IgD-negative memory B cell (primary cell): ENCODE measurements around the gene SOX5. TPM values are rescaled to one million over a fixed set of nuclear protein-coding genes. Genes with fewer than 3 reads are reported as not detected.

Source experiments
- H3K27ac Mint-ChIP-seq, 3 donors: one replicate each; pipeline ENCODE4 v1.8.0; 2020 to 2022; ENCODE audit warnings: mild to moderate bottlenecking in 3 of 3, mixed read lengths in 3 of 3, moderate library complexity in 1 of 3
- H3K27me3 Mint-ChIP-seq: one replicate; pipeline ENCODE4 v1.8.0; 2021; ENCODE audit warnings: mixed read lengths
- H3K36me3 Mint-ChIP-seq: one replicate; pipeline ENCODE4 v1.8.0; 2020; ENCODE audit warnings: mild to moderate bottlenecking, mixed read lengths
- H3K4me1 Mint-ChIP-seq, 3 donors: one replicate each; pipeline ENCODE4 v1.8.0; 2020 to 2022; ENCODE audit warnings: mixed read lengths in 3 of 3, mild to moderate bottlenecking in 1 of 3
- H3K4me3 Mint-ChIP-seq, 4 donors: one replicate each; pipeline ENCODE4 v1.8.0; 2020 to 2022; ENCODE audit warnings: mild to moderate bottlenecking in 4 of 4, mixed read lengths in 4 of 4, moderate library complexity in 3 of 4
- H3K9me3 Mint-ChIP-seq, 3 donors: one replicate each; pipeline ENCODE4 v1.8.0; 2020 to 2021; ENCODE audit warnings: mixed read lengths in 3 of 3, mild to moderate bottlenecking in 1 of 3
- polyA plus RNA-seq: library from polyadenylated mRNA; unstranded; fragments of 300-500 nt; fragmentation: Illumina TruSeq; gene quantifications from one replicate; pipeline ENCODE4 v1.2.3, GENCODE V29; 2021

SOX5 gene
- polyA plus RNA-seq, 1 donor from 2014 or later, result 11.0 TPM

DNA sequence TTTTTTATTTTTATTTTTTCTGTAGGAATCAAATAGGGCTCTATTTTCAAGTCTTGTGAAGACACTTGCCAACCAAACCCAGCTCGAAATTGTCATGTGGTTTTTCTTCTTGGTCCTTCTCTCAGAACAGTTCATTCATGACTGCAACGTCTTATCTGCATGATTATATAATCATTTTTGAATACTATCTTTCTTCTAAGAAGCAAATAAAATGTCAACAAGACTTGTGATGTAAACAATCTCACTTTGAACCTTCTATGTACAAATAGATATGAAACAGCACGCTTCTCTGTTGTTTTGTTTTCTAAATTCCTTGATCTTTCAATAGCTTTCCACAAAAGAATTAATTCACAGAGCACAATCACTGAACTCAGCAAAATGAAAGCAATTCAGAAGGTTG is 320.7 kb downstream of the SOX5 start:
- Mint-ChIP-seq H3K27me3 (no peaks in the 10 kb centered on the region), H3K9me3 (no peaks in the 10 kb centered on the region), H3K4me3 (no peak overlapping the region), H3K36me3 (no peaks in the 10 kb centered on the region), H3K27ac (no peak overlapping the region), H3K4me1 (peaks cover 0 to 2% (median 0%) of the 10 kb centered on the region in 3 donors)

DNA sequence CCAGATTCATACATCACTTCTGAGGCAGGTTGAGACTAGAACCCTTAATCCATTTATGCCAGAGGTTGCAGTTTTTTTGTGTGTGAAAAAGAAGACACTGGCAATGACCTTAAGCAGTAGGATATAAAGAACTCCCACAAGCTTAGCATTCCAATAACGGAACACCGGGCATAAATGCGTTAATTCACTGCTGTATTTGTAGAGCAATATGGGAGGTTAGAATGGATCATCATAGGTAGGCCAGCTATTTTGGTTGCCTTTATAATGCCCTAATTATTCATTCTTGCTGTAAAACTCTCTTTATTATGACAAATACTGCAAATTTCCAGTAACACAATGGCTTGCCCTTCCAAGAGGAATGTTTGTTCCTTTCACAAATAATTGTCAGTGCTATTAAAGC is 322.7 kb downstream of the SOX5 start:
- Mint-ChIP-seq H3K27me3 (no peaks in the 10 kb centered on the region), H3K4me3 (no peak overlapping the region), H3K27ac (no peak overlapping the region), H3K4me1 (no peaks in the 10 kb centered on the region), H3K36me3 (no peaks in the 10 kb centered on the region), H3K9me3 (no peaks in the 10 kb centered on the region)

DNA sequence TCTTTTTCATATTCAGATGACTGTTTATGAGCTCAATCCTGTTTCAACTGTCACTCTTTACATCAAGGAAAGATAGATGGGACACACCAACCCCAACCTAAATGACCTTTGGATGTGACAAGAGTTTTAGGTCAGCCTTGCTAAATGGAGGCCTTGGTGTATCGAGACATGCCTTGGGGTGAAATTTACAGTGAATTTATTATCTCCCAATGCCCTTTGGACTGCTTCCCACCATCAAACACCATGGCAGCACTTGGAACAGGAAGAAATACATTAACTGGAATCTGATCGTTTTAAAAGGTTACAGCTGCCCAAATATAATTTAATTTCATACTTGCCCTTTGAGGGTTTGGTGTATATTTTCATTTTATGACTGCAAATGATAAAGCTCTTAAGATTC is 327.6 kb downstream of the SOX5 start:
- Mint-ChIP-seq H3K9me3 (no peaks in the 10 kb centered on the region), H3K27me3 (no peaks in the 10 kb centered on the region), H3K27ac (no peak overlapping the region), H3K36me3 (no peaks in the 10 kb centered on the region), H3K4me1 (peaks cover 0 to 3% (median 0%) of the 10 kb centered on the region in 3 donors), H3K4me3 (no peak overlapping the region)

DNA sequence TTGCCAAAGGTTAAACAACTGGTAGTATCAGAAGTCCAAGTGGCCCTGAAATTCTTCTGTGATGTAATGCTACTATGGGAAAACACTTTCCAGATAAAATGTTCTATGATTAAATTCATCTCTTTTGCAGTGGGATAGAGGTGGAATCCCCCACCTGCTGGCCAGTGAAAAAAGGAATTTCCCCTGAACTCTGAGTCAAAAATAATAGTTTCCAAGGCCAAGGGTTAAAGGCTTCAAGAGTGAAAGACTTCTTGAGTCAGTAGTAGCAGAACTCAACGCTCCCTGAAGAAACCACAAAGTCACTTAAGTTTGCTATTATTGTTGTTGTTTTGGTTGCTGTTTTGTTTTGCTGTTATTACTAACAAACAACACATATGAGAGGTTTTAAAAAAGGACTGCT is 330.8 kb downstream of the SOX5 start:
- H3K27me3 Mint-ChIP-seq, result no peaks in the 10 kb centered on the region
- no peak overlapping the region for H3K4me3 Mint-ChIP-seq
- peaks cover 0 to 4% (median 0%) of the 10 kb centered on the region in 3 donors for H3K9me3 Mint-ChIP-seq

DNA sequence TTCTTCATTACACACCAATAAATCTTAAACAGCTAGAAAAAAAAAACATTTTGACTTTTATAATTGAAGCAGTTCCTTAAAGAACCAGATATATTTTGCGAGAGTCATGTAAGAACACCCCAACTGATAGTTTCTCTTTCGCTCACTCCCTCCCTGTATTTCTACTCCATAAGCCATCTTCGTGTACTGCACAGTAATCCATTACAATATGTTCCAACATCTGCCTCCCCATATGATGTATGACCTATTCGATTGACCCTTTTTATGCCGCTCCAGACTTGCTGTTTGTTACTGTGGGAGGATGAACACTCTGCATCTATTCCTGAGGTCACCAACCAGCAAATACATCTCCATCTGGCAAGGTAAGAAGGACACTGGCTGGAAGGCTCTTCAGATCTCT is 331.7 kb downstream of the SOX5 start:
- no peak overlapping the region for H3K27ac Mint-ChIP-seq

More for the DNA sequence above, 330.8 kb downstream of the SOX5 start:
- peaks cover 0 to 3% (median 0%) of the 10 kb centered on the region in 3 donors for H3K4me1 Mint-ChIP-seq
- no peaks in the 10 kb centered on the region for H3K36me3 Mint-ChIP-seq
- no peak overlapping the region for H3K27ac Mint-ChIP-seq

DNA sequence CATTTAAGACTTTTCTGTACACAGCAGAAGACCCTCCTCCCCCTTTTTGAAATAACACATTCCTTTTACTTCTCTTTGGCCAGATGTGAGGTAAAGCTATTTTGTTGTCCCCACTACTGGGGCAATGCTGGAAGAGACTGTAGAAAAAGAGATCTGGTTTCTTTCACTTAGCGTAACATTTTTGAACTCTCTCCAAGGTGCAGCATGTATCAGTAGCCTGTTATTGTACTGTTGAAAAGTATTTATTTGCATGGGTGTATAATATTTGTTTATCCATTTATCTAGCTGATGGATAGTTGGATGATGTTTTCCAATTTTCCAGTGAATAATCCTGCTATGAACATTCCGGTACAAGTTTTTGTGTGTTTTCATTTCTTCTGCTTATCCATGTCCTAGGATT is 335.2 kb downstream of the SOX5 start:
- Mint-ChIP-seq H3K9me3 (peaks cover 0 to 4% (median 0%) of the 10 kb centered on the region in 3 donors), H3K27me3 (no peaks in the 10 kb centered on the region), H3K36me3 (no peaks in the 10 kb centered on the region), H3K4me1 (peaks cover 0 to 3% (median 2%) of the 10 kb centered on the region in 3 donors), H3K27ac (no peak overlapping the region), H3K4me3 (no peak overlapping the region)

More for the DNA sequence above, 331.7 kb downstream of the SOX5 start:
- Mint-ChIP-seq H3K9me3 (peaks cover 0 to 4% (median 0%) of the 10 kb centered on the region in 3 donors), H3K36me3 (no peaks in the 10 kb centered on the region), H3K27me3 (no peaks in the 10 kb centered on the region), H3K4me3 (no peak overlapping the region), H3K4me1 (peaks cover 0 to 3% (median 2%) of the 10 kb centered on the region in 3 donors)

DNA sequence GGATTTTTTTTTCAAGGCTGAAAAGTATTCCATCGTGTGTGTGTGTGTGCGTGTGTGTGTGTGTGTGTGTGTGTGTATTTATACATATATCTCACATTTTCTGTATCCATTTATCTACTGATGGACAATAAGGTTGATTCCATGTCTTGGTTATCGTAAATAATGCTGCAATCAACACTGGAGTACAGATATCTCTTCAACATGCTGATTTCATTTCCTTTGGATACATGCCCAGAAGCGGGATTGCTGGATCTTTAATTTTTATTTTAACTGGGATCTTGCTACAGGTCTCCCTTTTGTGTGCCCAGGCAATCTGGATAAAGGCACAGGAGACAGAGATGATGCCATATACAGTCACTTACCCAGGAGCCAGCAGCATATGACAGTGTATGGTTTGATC is 338.1 kb downstream of the SOX5 start:
- peaks cover 0 to 2% (median 0%) of the 10 kb centered on the region in 3 donors for H3K4me1 Mint-ChIP-seq
- no peaks in the 10 kb centered on the region for H3K36me3 Mint-ChIP-seq
- peaks cover 0 to 4% (median 0%) of the 10 kb centered on the region in 3 donors for H3K9me3 Mint-ChIP-seq
- H3K4me3 Mint-ChIP-seq, result no peak overlapping the region
- H3K27me3 Mint-ChIP-seq, result no peaks in the 10 kb centered on the region
- H3K27ac Mint-ChIP-seq, result no peak overlapping the region

DNA sequence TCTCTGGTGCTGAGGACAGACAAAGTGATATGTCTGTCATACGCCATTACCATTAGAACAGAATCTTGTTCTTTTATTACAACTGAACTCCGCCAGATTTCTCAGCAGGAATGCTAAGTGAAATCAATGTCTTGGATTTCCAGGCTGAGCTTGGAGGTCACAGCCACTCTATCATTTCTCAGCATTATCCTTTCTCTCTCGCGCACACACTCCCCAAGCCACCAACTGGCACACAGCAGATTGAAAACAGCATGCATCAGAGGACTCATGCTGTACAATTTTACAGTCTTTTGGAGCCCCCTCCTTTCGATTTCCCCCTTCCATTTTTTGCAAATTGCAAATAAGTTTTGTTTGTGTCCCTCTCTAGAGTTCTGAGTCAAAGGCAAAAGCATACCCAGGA is 348.6 kb downstream of the SOX5 start:
- no peak overlapping the region for H3K4me3 Mint-ChIP-seq
- H3K27ac Mint-ChIP-seq, result no peak overlapping the region
- H3K27me3 Mint-ChIP-seq, result no peaks in the 10 kb centered on the region
- H3K36me3 Mint-ChIP-seq, result peaks cover 1% of the 10 kb centered on the region
- H3K4me1 Mint-ChIP-seq, result no peaks in the 10 kb centered on the region
- H3K9me3 Mint-ChIP-seq, result peaks cover 8 to 18% (median 11%) of the 10 kb centered on the region in 3 donors

DNA sequence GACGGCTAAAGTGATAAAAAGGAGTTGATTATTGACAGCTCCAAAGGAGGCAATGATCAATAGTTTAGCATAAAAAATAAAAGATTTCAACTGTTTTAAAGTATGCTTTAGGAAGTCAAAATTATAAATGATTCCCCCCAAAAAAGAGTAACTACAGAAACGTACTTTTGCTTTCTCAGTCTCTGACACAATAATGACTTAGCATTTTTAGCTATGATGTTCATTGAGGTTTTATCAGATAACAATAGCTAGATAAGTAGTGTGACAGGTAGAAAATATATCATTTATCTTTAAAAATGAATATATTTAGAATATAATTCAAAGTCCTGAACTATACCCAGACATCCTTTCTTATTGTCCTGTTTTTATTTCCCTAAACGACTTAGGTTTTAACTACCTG is 352.9 kb downstream of the SOX5 start:
- Mint-ChIP-seq H3K27ac (no peak overlapping the region), H3K4me3 (no peak overlapping the region)

DNA sequence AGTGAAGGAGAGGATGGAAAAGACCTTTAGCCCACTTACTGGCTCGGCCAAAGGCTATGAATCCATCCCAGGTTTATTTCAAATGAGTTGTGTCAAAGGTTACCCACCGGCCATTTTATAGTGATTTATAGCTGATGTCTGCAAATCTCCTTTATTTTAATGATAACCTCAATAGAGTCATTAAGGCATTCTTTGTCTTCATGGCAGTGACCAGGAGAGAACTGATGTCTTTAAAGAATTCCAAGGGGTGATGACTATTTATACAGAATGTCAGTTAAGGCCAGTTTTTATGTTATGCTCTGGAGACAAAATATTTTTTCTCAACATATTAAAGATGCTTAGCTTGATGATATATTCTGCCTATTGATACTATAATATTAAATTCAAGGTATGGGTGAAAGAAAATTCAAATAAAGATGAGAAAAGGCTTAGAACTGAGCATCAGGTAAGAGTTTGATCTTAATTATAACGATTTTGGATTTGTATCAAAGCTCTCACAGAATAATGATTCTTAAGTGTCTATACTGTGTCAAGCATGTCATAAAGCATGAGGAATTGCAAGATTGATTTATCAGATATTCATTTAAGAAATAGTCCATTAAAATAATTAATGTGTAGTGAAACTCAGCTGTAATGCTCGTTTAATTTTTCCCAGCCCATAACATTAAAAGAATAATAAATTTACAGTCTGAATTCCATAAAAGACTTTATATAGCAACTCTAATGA is 361.5 kb downstream of the SOX5 start:
- no peaks in the 10 kb centered on the region for H3K27me3 Mint-ChIP-seq
- H3K9me3 Mint-ChIP-seq, result no peaks in the 10 kb centered on the region
- H3K4me1 Mint-ChIP-seq, result no peaks in the 10 kb centered on the region
- no peak overlapping the region for H3K4me3 Mint-ChIP-seq
- no peaks in the 10 kb centered on the region for H3K36me3 Mint-ChIP-seq
- peak overlapping the region in 1 of 3 donors; percentile 5 for H3K27ac Mint-ChIP-seq

More for the DNA sequence above, 352.9 kb downstream of the SOX5 start:
- H3K27me3 Mint-ChIP-seq, result no peaks in the 10 kb centered on the region
- H3K36me3 Mint-ChIP-seq, result peaks cover 1% of the 10 kb centered on the region
- H3K9me3 Mint-ChIP-seq, result peaks cover 6 to 13% (median 8%) of the 10 kb centered on the region in 3 donors
- H3K4me1 Mint-ChIP-seq, result peaks cover 0 to 3% (median 0%) of the 10 kb centered on the region in 3 donors

DNA sequence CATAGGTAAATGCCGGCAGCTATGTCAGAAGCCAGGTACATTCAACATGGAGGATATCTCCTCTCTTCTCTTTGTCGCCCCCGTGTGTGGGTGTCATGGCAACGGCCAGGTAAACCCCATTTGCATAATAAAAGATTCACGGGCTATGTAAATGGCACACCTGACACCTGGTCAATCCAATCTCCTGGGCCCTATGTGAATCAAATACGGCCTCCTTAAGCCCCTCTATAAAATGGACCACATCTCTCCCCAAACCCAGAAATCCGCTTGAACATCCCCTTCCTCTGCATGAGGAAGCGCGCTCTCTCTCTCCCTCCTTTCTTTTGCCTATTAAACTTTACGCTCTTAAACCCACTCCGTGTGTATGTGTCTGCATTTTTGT is 363.7 kb downstream of the SOX5 start:
- H3K36me3 Mint-ChIP-seq, result no peaks in the 10 kb centered on the region
- no peak overlapping the region for H3K27ac Mint-ChIP-seq
- no peaks in the 10 kb centered on the region for H3K4me1 Mint-ChIP-seq
- H3K4me3 Mint-ChIP-seq, result no peak overlapping the region
- no peaks in the 10 kb centered on the region for H3K9me3 Mint-ChIP-seq
- H3K27me3 Mint-ChIP-seq, result no peaks in the 10 kb centered on the region

DNA sequence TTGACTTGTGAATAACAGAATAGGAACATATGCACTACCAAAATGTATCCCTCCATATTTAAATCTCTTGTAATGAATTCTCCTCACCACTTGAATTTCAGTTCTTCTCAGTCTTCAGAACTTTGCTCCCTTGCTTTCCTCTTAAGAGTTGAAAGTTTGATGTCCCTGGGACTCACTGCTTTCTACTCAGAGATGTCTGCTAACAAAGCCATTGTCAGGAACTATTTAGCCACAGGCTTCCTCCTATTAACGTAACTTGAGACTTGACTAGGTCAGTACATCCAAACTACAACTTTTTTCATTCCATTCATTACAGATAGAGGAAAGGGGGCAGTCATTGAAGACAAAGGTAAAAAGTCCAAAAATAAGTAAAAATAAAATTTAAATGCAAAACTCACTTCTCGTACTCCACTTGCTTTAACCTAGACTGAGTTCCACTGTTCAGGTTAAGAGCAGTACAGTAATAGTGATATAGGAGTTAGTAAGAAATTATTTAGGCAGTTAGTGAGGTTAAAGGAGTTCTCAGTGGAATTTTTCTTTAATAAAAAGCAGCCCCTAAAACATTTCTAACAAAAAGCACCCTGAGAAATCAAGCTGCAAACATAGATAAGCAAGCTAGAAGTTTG is 364.2 kb downstream of the SOX5 start:
- Mint-ChIP-seq H3K4me1 (no peaks in the 10 kb centered on the region), H3K27ac (no peak overlapping the region), H3K9me3 (no peaks in the 10 kb centered on the region), H3K4me3 (no peak overlapping the region), H3K27me3 (no peaks in the 10 kb centered on the region), H3K36me3 (no peaks in the 10 kb centered on the region)

DNA sequence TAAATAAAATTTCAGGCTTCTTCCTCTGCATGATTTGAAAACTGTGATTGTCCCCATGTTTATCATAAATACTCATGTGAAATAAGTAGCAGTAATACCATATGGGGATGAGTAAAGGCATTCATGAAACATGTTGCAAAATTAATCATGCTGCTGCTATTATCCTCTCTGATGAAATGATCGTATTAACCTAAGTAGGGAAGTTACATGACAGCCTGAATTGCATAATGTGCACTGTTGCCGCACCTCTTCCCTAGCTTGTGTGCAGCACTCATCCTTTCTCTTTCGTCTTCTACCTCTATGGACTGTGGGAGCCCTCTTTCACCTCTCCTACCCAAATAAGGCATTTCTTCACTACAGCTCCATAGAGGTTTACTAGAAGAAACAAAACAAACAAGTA is 367.6 kb downstream of the SOX5 start:
- H3K27ac Mint-ChIP-seq, result no peak overlapping the region
- no peaks in the 10 kb centered on the region for H3K36me3 Mint-ChIP-seq
- H3K9me3 Mint-ChIP-seq, result no peaks in the 10 kb centered on the region
- no peaks in the 10 kb centered on the region for H3K27me3 Mint-ChIP-seq
- H3K4me3 Mint-ChIP-seq, result no peak overlapping the region
- no peaks in the 10 kb centered on the region for H3K4me1 Mint-ChIP-seq

DNA sequence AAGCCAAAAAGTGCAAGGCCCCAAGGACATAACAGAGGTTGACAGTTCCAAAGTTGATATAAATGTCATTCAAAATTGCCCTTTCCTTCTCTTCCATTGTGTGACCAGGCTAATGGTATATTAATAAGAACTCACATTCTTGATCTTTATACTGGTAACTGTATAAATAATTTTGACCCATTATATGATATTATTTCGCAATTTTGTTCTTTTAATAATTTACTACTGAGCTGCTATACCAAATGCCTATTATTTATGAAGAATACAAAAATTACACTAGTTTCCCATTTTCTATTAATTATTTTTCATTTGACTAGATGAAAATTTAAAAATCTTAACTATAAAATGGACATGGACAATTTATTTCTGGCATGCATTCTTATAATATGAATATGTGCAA is 370.2 kb downstream of the SOX5 start:
- Mint-ChIP-seq H3K4me3 (no peak overlapping the region), H3K36me3 (no peaks in the 10 kb centered on the region), H3K27ac (no peak overlapping the region), H3K27me3 (no peaks in the 10 kb centered on the region), H3K9me3 (no peaks in the 10 kb centered on the region), H3K4me1 (peaks cover 0 to 2% (median 0%) of the 10 kb centered on the region in 3 donors)

DNA sequence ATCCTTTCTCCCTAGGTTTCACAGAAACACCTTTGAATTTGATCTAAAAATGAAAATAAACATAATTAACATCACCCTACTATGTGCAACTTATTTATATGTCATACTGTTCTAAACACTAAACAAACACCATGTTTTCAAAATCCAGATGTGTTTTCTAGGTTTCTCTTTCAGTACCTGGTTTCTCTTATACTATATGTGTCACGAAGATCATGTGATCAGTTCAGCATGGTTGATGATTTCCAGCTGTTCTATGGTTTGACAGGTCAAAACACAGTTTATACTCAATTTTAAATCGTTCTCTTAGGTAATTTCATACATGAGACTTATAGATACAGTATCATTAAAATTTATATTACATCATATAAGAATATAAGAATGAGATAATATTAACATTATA is 373.1 kb downstream of the SOX5 start:
- H3K36me3 Mint-ChIP-seq, result no peaks in the 10 kb centered on the region
- H3K4me3 Mint-ChIP-seq, result no peak overlapping the region
- peaks cover 0 to 2% (median 0%) of the 10 kb centered on the region in 3 donors for H3K4me1 Mint-ChIP-seq
- H3K27me3 Mint-ChIP-seq, result no peaks in the 10 kb centered on the region
- H3K27ac Mint-ChIP-seq, result no peak overlapping the region
- no peaks in the 10 kb centered on the region for H3K9me3 Mint-ChIP-seq

DNA sequence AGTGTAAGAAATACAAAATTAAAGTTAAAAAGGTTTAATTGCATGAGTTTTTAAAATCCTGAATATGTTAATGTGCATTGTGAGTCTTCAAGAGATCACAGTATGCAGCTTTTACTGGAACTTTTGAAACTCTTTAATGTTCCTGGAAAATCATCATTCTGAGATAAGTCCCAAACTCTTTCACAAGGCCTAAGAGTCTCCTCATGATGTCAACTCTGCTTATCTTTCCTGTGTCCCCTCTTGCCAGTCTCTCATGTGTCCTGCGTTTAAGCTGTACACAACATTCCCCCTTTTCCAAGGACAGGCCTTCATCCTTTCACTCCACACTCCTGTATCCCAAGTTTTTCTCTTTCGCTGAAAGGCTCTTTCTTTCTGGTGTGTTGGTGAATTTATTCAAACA is 380.1 kb downstream of the SOX5 start:
- peaks cover 0 to 8% (median 1%) of the 10 kb centered on the region in 3 donors for H3K4me1 Mint-ChIP-seq
- peaks cover 3% of the 10 kb centered on the region for H3K36me3 Mint-ChIP-seq
- H3K27me3 Mint-ChIP-seq, result no peaks in the 10 kb centered on the region
- no peak overlapping the region for H3K4me3 Mint-ChIP-seq
- H3K27ac Mint-ChIP-seq, result no peak overlapping the region
- H3K9me3 Mint-ChIP-seq, result peaks cover 0 to 2% (median 0%) of the 10 kb centered on the region in 3 donors
